ENCODE results near the gene MGAT1. TPM values are rescaled to one million over a fixed set of nuclear protein-coding genes. Genes with fewer than 3 reads are reported as not detected.

The MGAT1 gene
- total RNA-seq, 1 experiment from 2014 or later = 72.7 TPM

GRCh38 chr5:180817893-180818674 lies 15.5 kb upstream of the MGAT1 start:
- no CpG with 5 or more reads among the region's 13 CpGs for WGBS (ENCODE audit: extremely low coverage, insufficient read length, low lambda C conversion rate)
- H3K27ac ChIP-seq (ENCODE audit: insufficient read length, low read depth, low read length) = no peak overlapping the region
- H3K9me3 ChIP-seq (ENCODE audit: control insufficient read depth, low read depth, low read length) = no peaks in the 10 kb centered on the region
- H3K56ac ChIP-seq (ENCODE audit: insufficient read length, low read depth, low read length) = no peak overlapping the region
- no peaks in the 10 kb centered on the region for H3K79me1 ChIP-seq (ENCODE audit: insufficient read depth, low read depth, low read length, poor library complexity, severe bottlenecking)
- H4K20me1 ChIP-seq (ENCODE audit: control insufficient read depth, insufficient read depth, insufficient read length) = no peaks in the 10 kb centered on the region
- no peak overlapping the region for H3K23ac ChIP-seq (ENCODE audit: insufficient read length, low read depth, low read length)
- H3K27me3 ChIP-seq (ENCODE audit: insufficient read depth, low read length) = no peaks in the 10 kb centered on the region
- H2AFZ ChIP-seq (ENCODE audit: low read length) = no peak overlapping the region
- no peak overlapping the region for H2AK5ac ChIP-seq (ENCODE audit: insufficient read length, low read length)
- H3T11ph ChIP-seq (ENCODE audit: low read length) = no peak overlapping the region
- no peak overlapping the region for H2BK120ac ChIP-seq (ENCODE audit: low read depth, low read length, poor library complexity, severe bottlenecking)
- H4K91ac ChIP-seq (ENCODE audit: insufficient read length, low read depth, low read length) = no peak overlapping the region
- no peak overlapping the region for H2BK5ac ChIP-seq (ENCODE audit: insufficient read length, low read length)
- no peak for DNase-seq
- no peak overlapping the region for H3K4ac ChIP-seq (ENCODE audit: low read depth, low read length)
- no peaks in the 10 kb centered on the region for H3K79me2 ChIP-seq (ENCODE audit: insufficient read depth, low read length)
- Mint-ChIP-seq H3K27ac (no peak overlapping the region), H3K9me3 (peaks cover 0 to 2% of the 10 kb centered on the region in 2 experiments; a peak in 1 of 5 replicates), H3K4me3 (no peak overlapping the region), H3K36me3 (ENCODE audit: insufficient read depth in 1 of 3, low read depth in 3 of 3) (no peaks in the 10 kb centered on the region), H3K27me3 (ENCODE audit: low read depth) (peaks cover 14% of the 10 kb centered on the region), H3K4me1 (peaks cover 11 to 14% of the 10 kb centered on the region in 2 experiments)
- no peak overlapping the region for H3K4me2 ChIP-seq (ENCODE audit: insufficient read depth, insufficient read length, low read length)
- no peak for TF ChIP-seq CTCF (conservative IDR thresholded peaks at IDR 0.05)
- H2BK20ac ChIP-seq (ENCODE audit: low read depth, low read length, poor library complexity, severe bottlenecking) = no peak overlapping the region
- peak overlapping the region; percentile 53 for H4K5ac ChIP-seq (ENCODE audit: insufficient read length, low read depth, low read length)
- peak overlapping the region; percentile 8 for H2BK12ac ChIP-seq (ENCODE audit: insufficient read length, low read depth, low read length)
- H3K4me1 ChIP-seq (ENCODE audit: insufficient read depth, low read length) = no peaks in the 10 kb centered on the region
- H4K8ac ChIP-seq (replicated peaks; ENCODE audit: insufficient read length, low read depth, low read length) = peak overlapping the region; percentile 95
- no peak overlapping the region for H2BK15ac ChIP-seq (ENCODE audit: low read depth, low read length)
- H3K9ac ChIP-seq (ENCODE audit: extremely low read depth, insufficient read length, low read length) = no peak overlapping the region
- no peaks in the 10 kb centered on the region for H3K23me2 ChIP-seq (ENCODE audit: insufficient read length, low read depth, low read length, poor library complexity, severe bottlenecking)
- no peak overlapping the region for H3K14ac ChIP-seq (ENCODE audit: insufficient read depth, low read length)
- H3K18ac ChIP-seq (ENCODE audit: insufficient read length, low read depth, low read length) = no peak overlapping the region
